Calu3 (cell line): ENCODE data around the gene ABR. TPM values are rescaled to one million over a fixed set of nuclear protein-coding genes. Genes with fewer than 3 reads are reported as not detected.
"Not testable (repeated sequence)": the region's sequence is repeated elsewhere in the genome, so short reads cannot be mapped to it uniquely, and the experiment has no call there.

Experiments used
- BruUV-seq: library from RNA; stranded (reverse); fragments of 400-500 nt; replicated peaks from 2 replicates; lab custom pipeline; 2021; lab: Mats Ljungman, UMichigan
- CTCF ChIA-PET: fragments of 300-600 bp; sonication (Branson Sonifier 250); formaldehyde crosslinking; loops from one replicate; lab custom pipeline; 2022; ENCODE audit warnings: antibody characterized with exemption; lab: Charles Lee
- DNase-seq: peaks from one replicate; pipeline ENCODE4 v3.0.0; 2022
- H3K27ac Mint-ChIP-seq: one replicate; pipeline ENCODE4 v1.8.0; 2022; ENCODE audit warnings: mixed read lengths; ENCODE audit not compliant: unreplicated experiment
- H3K27me3 Mint-ChIP-seq: one replicate; pipeline ENCODE4 v1.8.0; 2022; ENCODE audit warnings: mixed read lengths; ENCODE audit not compliant: unreplicated experiment
- H3K36me3 Mint-ChIP-seq: one replicate; pipeline ENCODE4 v1.8.0; 2022; ENCODE audit warnings: mild to moderate bottlenecking, moderate library complexity, mixed read lengths; ENCODE audit not compliant: insufficient read depth, unreplicated experiment
- H3K4me1 Mint-ChIP-seq: one replicate; pipeline ENCODE4 v1.8.0; 2022; ENCODE audit warnings: mild to moderate bottlenecking, low read depth, mixed read lengths; ENCODE audit not compliant: unreplicated experiment
- H3K4me3 Mint-ChIP-seq: one replicate; pipeline ENCODE4 v1.8.0; 2022; ENCODE audit warnings: mild to moderate bottlenecking, low read depth, moderate library complexity, mixed read lengths; ENCODE audit not compliant: unreplicated experiment
- H3K9me3 Mint-ChIP-seq: one replicate; pipeline ENCODE4 v1.8.0; 2022; ENCODE audit warnings: low read depth, mixed read lengths; ENCODE audit not compliant: unreplicated experiment
- CTCF ChIP-seq: fragments of 200-600 bp; IDR thresholded peaks from one replicate; pipeline ENCODE4 v1.8.0; 2022; ENCODE audit warnings: antibody characterized with exemption; ENCODE audit not compliant: unreplicated experiment
- intact Hi-C: fragments of 100-400 bp; cut with micrococcal nuclease; formaldehyde crosslinking; loops from one replicate; pipeline ENCODE4 v1.10.0; 2022; ENCODE audit not compliant: unreplicated experiment
- total RNA-seq: library from RNA; stranded (reverse); gene quantifications from 2 replicates; pipeline ENCODE4 v1.2.3, GENCODE V29; 2022

ABR gene
- total RNA-seq, 1 experiment from 2014 or later: 92.7 TPM

- H3K27me3 Mint-ChIP-seq: no peaks in the 10 kb centered on the region
- no peak for DNase-seq
- no peak for TF ChIP-seq CTCF
- CTCF ChIA-PET: no interaction called here
- H3K4me1 Mint-ChIP-seq: no peaks in the 10 kb centered on the region
- H3K27ac Mint-ChIP-seq: no peak overlapping the region
- intact Hi-C loops: no loop called here
- BruUV-seq: no TSS peak
- no peaks in the 10 kb centered on the region for H3K36me3 Mint-ChIP-seq
- no peak overlapping the region for H3K4me3 Mint-ChIP-seq
- H3K9me3 Mint-ChIP-seq: no peaks in the 10 kb centered on the region
These were observed 22.5 kb upstream of the ABR start for GRCh38 chr17:1202291-1202690.

DNA sequence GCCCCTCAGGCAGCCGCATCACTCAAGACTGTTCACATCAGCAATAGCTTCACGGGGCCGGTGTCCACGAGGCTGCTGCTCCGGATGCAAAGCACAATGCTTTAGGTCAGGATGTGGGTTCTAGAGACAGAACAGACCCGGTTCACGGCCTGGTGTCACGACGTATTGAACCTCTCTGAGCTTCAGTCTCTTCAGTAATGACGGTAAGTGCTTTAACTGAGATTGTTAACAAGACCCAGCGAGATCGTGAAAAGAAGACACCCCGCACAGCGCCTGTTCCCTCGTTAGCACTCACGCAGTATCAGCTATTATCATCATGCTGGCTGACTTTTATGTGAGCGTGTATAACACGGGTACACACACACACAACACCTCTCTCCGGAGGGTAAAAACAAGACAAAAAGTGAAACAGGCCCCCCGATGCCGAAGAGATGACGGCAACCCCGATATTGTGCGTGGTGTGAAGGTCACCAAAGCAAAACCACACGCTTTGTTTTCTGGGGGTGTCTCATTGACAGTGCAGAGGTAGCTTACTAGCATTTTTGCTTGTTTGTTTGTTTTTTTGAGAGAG, 21.4 kb upstream of the ABR start:
- H3K27ac Mint-ChIP-seq: no peak overlapping the region
- BruUV-seq: no TSS peak
- CTCF ChIA-PET: no interaction called here
- intact Hi-C loops: no loop called here
- H3K4me3 Mint-ChIP-seq: no peak overlapping the region
- no peaks in the 10 kb centered on the region for H3K27me3 Mint-ChIP-seq
- no peak for DNase-seq
- H3K4me1 Mint-ChIP-seq: no peaks in the 10 kb centered on the region
- no peaks in the 10 kb centered on the region for H3K36me3 Mint-ChIP-seq
- H3K9me3 Mint-ChIP-seq: no peaks in the 10 kb centered on the region
- no peak for TF ChIP-seq CTCF

- intact Hi-C loops, H3K4me3 Mint-ChIP-seq, H3K36me3 Mint-ChIP-seq, BruUV-seq, DNase-seq, H3K4me1 Mint-ChIP-seq, H3K9me3 Mint-ChIP-seq, H3K27me3 Mint-ChIP-seq, H3K27ac Mint-ChIP-seq, CTCF ChIA-PET: not testable (repeated sequence)
These were observed 19.5 kb upstream of the ABR start for GRCh38 chr17:1199271-1199743.

DNA sequence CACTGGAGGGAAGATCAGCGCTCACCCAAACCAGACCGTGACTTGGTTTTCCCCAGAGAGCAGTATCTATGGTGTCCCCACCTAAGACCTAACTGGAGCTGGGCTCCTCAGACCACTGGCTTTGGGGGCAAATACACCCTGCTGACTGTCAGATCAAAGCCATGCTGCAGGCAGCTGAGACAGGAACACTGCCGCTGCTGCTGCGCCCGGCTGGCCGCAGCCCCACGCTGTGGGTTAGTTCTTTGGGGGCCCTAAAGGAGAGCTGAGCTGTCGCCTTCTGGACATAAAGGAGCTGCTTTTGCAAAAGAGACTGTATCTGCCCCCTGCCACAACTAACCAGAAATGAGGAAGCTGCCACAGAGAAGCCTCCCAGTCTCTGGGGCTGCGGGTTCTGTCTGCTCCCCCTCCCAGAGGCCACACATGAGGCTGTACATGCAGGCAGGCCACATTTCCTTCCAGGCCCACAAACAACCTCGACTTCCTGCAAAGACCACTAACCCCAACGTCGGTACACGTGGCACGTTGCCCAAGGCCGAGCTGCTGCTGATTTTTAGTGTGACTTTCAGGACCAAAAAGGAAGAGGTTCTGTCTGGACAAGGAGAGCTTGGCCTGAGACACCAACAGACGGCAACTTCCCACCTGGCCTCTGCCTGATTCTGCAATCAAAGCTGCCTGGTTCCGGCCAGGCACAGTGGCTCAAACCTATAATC, 18.2 kb upstream of the ABR start:
- Mint-ChIP-seq H3K27ac (no peak overlapping the region), H3K27me3 (no peaks in the 10 kb centered on the region), H3K9me3 (no peaks in the 10 kb centered on the region), H3K36me3 (no peaks in the 10 kb centered on the region), H3K4me3 (no peak overlapping the region), H3K4me1 (no peaks in the 10 kb centered on the region)
- no peak for DNase-seq
- CTCF ChIA-PET: interaction anchor here (0.6 kb wide), 1 partner anchor 30 kb away, joined by 4 read pairs; no protein-coding TSS in a partner anchor
- BruUV-seq: no TSS peak
- intact Hi-C loops: no loop called here
- no peak for TF ChIP-seq CTCF

GRCh38 chr17:1197379-1197778, 17.6 kb upstream of the ABR start:
- TF ChIP-seq CTCF: no peak
- intact Hi-C loops: no loop called here
- H3K4me3 Mint-ChIP-seq: no peak overlapping the region
- DNase-seq: no peak
- H3K4me1 Mint-ChIP-seq: no peaks in the 10 kb centered on the region
- no TSS peak for BruUV-seq
- no peak overlapping the region for H3K27ac Mint-ChIP-seq
- no peaks in the 10 kb centered on the region for H3K27me3 Mint-ChIP-seq
- no peaks in the 10 kb centered on the region for H3K9me3 Mint-ChIP-seq
- no peaks in the 10 kb centered on the region for H3K36me3 Mint-ChIP-seq
- CTCF ChIA-PET: no interaction called here
